ENCODE measurements around the gene SNX18. TPM values are rescaled to one million over a fixed set of nuclear protein-coding genes. Genes with fewer than 3 reads are reported as not detected.

SNX18 gene
- 4.3 to 8.3 TPM (median 6.3 TPM) in 5 replicates for total RNA-seq (2022; extraction: Qiagen RNA extraction; ENCODE audit: low read depth)

GRCh38 chr5:54517512-54518145 is at the start of gene SNX18:
Gene SNX18, plus strand, starts transcription at chr5:54517759. Its CDS starts 194 bp downstream, at chr5:54517953.

Other genes with a start within 250 kb of the SNX18 start
- gene ARL15, start 207.2 kb upstream of the SNX18 start, total RNA-seq (2022; extraction: Qiagen RNA extraction; ENCODE audit: low read depth): 2.0 to 6.3 TPM (median 5.0 TPM) in 5 replicates
- gene HSPB3, start 62.1 kb upstream of the SNX18 start, total RNA-seq (2022; extraction: Qiagen RNA extraction; ENCODE audit: low read depth): not detected in 5 replicates